Neural progenitor cell (in vitro differentiated cells): ENCODE results near the gene EIF2AK2.

ENCODE experiments used
- CTCF ChIP-seq: fragments of 200-600 bp; sonication (generic); IDR thresholded peaks from 2 replicates; pipeline ENCODE4 v1.5.1; 2017; ENCODE audit warnings: antibody characterized with exemption, mild to moderate bottlenecking
- EZH2 ChIP-seq: fragments of 200-600 bp; sonication (generic); IDR thresholded peaks from 2 replicates; pipeline ENCODE4 v1.6.1; 2017; ENCODE audit warnings: antibody characterized with exemption, mild to moderate bottlenecking, moderate library complexity

- TF ChIP-seq CTCF (no peak), EZH2 (no peak)
Observed at GRCh38 chr2:37156857-37157714, at the start of gene EIF2AK2.
